WERI-Rb-1 (cell line): ENCODE data around the gene TEX261.

ENCODE experiments used
- DNase-seq: peaks from one replicate; pipeline ENCODE4 v3.0.0-alpha.2; 2020
- H3K27ac ChIP-seq: fragments of 250-450 bp; sonication (Bioruptor Pico); 2 replicates; pipeline ENCODE4 v1.5.1; 2020; ENCODE audit warnings: mild to moderate bottlenecking, moderate library complexity
- H3K27me3 ChIP-seq: fragments of 250-450 bp; sonication (Bioruptor Pico); 2 replicates; pipeline ENCODE4 v1.5.1; 2021; ENCODE audit warnings: mild to moderate bottlenecking, low read depth, moderate library complexity; ENCODE audit not compliant: insufficient read depth, severe bottlenecking
- H3K36me3 ChIP-seq: fragments of 250-450 bp; sonication (Bioruptor Pico); 2 replicates; pipeline ENCODE4 v1.5.1; 2020; ENCODE audit warnings: mild to moderate bottlenecking, moderate library complexity
- H3K4me3 ChIP-seq: 2 replicates; pipeline ENCODE4 v1.5.1; 2011; ENCODE audit warnings: low read depth, mild to moderate bottlenecking, control low read depth, low read length
- H3K9me3 ChIP-seq: fragments of 250-450 bp; sonication (Bioruptor Pico); 2 replicates; pipeline ENCODE4 v1.5.1; 2021; ENCODE audit warnings: mild to moderate bottlenecking, moderate library complexity; ENCODE audit not compliant: severe bottlenecking
- TF ChIP-seq, protein P1 (sequence below): IDR thresholded peaks from 2 replicates; pipeline ENCODE4 v1.5.1; 2011; ENCODE audit warnings: low read depth, mild to moderate bottlenecking, control low read depth, inconsistent platforms, low read length

TEX261 gene

DNA sequence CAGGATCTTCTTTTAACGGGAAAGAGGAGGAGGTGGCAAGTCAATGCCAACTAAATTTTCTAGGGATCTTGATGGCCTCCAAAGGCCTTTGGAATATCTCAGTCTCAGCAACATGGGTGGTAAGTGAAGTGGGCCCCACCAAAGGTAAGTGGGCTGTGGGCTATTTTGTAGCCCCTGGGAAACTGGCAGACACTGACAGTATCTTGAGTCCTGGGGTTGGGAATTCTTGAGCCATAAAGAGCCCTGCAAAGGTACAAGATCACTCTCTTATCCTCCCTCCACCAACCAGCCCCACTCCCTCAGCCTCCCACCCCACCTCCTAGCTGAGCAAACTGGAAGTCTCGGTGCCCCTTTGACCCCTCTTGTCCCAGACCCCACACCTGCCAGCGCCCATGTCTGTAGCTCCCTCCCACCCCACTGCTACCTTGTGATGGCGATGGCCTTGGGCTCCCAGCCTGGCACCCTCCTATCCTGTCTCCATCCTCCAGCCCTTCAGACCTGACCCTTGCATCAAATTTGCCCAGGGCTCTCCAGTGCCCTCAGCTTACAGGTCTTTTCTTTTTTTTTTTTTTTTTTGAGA is 50.5 kb downstream of the TEX261 start:
- Histone ChIP-seq H3K27me3 (peaks cover 12% of the 10 kb centered on the region), H3K27ac (no peak overlapping the region)
- peak; percentile 5 for DNase-seq

DNA sequence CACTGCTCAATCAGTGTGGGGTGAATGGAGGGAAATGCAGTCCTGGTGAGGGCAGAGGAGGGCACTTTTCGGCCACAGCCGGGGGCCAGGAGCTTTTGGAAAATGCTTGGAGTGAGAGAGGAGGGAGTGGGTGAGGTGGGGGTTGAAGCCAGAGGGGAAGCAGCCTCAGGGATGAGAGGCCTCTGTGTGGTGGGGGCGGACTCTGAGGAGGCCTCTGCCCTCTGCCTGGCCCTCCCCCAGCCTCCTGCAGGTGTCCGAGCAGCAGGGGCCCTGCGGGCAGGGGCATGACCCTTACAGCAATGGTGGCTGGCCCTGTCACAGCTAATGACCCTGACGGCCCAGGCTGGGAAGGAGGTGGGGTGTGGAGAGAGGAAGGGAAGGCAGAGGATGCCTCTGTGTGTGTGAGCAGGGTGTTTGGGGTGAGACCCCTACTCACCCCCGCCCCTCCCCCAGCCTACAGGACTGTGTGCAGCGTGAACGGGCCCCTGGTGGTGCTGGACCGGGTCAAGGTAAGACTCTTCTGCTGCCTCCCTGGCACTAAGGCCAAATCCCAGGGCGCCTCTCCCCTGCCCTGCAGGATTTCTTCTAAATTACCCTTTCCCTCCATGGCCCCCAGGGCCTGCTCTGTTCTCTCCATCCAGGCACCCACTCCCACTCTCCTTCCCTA is 51.3 kb downstream of the TEX261 start:
- H3K27ac ChIP-seq: no peak overlapping the region
- no peaks in the 10 kb centered on the region for H3K9me3 ChIP-seq
- TF ChIP-seq, protein P1, sequence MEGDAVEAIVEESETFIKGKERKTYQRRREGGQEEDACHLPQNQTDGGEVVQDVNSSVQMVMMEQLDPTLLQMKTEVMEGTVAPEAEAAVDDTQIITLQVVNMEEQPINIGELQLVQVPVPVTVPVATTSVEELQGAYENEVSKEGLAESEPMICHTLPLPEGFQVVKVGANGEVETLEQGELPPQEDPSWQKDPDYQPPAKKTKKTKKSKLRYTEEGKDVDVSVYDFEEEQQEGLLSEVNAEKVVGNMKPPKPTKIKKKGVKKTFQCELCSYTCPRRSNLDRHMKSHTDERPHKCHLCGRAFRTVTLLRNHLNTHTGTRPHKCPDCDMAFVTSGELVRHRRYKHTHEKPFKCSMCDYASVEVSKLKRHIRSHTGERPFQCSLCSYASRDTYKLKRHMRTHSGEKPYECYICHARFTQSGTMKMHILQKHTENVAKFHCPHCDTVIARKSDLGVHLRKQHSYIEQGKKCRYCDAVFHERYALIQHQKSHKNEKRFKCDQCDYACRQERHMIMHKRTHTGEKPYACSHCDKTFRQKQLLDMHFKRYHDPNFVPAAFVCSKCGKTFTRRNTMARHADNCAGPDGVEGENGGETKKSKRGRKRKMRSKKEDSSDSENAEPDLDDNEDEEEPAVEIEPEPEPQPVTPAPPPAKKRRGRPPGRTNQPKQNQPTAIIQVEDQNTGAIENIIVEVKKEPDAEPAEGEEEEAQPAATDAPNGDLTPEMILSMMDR: no peak
- no peak overlapping the region for H3K4me3 ChIP-seq
- H3K27me3 ChIP-seq: peaks cover 12% of the 10 kb centered on the region
- no peaks in the 10 kb centered on the region for H3K36me3 ChIP-seq
- no peak for DNase-seq

More for the DNA sequence above, 50.5 kb downstream of the TEX261 start:
- no peaks in the 10 kb centered on the region for H3K9me3 ChIP-seq
- TF ChIP-seq, protein P1: no peak
- H3K4me3 ChIP-seq: no peak overlapping the region
- H3K36me3 ChIP-seq: no peaks in the 10 kb centered on the region

DNA sequence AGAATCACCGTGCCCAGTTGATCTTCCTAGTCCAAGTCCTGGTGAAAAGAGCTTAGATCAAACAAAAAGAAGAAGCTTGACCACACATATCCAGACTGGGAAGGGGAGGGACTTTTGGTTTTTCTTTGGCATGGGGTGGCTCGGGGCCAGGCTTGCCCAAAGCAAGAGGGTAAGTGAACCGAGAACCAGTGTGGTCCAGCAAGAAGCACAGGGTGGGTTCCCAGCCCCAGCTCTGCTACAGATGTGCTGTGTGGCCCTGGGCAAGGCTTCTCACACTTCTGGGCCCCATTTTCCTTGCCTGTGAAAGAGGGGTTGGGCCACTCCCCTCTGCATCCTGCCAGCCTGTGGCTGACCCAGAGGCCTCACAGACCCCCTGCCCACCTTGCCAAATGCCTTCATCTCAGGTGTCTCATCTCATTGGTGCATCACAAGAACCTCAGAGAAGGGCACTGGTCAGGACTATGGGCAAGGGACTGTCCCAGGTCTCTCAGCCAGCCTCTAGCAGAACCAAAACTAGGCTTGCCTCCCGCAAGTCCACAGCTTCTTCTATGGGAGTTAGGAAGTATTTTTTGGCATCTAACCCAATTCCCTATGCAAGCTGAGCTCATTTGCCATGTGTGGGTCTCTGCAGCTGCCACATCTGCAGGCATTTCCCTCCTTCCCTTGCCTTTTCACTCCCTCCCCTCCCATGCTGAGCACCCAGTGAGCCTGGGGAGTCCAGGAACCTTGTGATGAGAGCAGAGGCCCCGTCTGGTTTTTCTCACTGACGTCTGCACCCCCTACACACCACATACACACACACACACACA is 52.1 kb downstream of the TEX261 start:
- Histone ChIP-seq H3K4me3 (no peak overlapping the region), H3K27ac (no peak overlapping the region), H3K27me3 (peaks cover 6% of the 10 kb centered on the region), H3K9me3 (no peaks in the 10 kb centered on the region), H3K36me3 (no peaks in the 10 kb centered on the region)
- TF ChIP-seq, protein P1: no peak
- DNase-seq: no peak

DNA sequence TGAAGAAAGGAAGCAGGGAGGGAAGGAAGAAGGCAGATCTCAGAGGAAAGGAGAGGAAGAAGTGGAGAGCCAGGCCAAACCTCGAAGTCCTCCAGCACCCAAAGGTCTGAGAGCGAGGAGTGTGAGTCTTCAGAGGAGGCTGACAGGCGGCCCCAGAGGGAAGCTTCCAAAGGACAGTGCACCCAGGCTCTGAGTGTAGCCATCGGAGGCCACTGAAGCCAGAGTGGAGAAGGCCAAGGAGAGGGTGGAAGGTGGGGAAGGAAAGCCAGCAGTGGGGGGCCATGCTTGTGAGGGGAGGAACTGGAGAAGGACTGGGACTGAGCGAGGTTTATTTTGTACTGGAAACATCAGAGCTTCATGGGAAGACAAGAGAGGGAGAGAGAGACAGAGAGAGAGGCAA is 53.0 kb downstream of the TEX261 start:
- H3K9me3 ChIP-seq: no peaks in the 10 kb centered on the region
- DNase-seq: no peak
- H3K27me3 ChIP-seq: no peaks in the 10 kb centered on the region
- no peaks in the 10 kb centered on the region for H3K36me3 ChIP-seq
- no peak overlapping the region for H3K4me3 ChIP-seq
- no peak overlapping the region for H3K27ac ChIP-seq
- TF ChIP-seq, protein P1: no peak

DNA sequence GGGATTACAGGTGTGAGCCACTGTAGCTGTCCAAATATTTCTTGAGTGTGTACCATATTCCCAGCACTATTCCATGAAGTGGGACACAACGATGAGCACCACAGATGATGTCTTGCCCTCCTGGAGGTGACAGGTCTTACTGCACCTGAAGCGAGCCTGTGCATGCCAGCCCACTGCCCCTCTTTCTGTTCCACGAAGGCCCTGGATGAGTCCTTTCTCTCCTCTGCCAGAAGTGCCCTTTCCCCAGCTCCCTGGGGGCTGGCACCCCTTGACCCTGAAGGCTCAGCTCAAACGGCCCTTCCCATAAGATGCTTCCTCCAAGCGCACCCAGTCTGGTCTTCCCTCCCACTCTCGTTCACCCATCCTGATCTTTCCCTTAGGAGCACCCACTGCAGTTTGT is 53.5 kb downstream of the TEX261 start:
- Histone ChIP-seq H3K36me3 (no peaks in the 10 kb centered on the region), H3K27me3 (no peaks in the 10 kb centered on the region), H3K9me3 (no peaks in the 10 kb centered on the region), H3K27ac (no peak overlapping the region), H3K4me3 (no peak overlapping the region)
- DNase-seq: no peak
- TF ChIP-seq, protein P1: no peak
